ENCODE data around the gene TUBB4A. TPM values are rescaled to one million over a fixed set of nuclear protein-coding genes. Genes with fewer than 3 reads are reported as not detected.

Gene TUBB4A
- total RNA-seq, 1 experiment from 2014 or later = 4.4 TPM

GRCh38 chr19:6499052-6499790 is 2.9 kb downstream of the TUBB4A start:
- Histone ChIP-seq H3K4me3 (ENCODE audit: low read depth in 2 of 2, low read length in 2 of 2) (no peak overlapping the region), H3K9me3 (ENCODE audit: control insufficient read depth, insufficient read depth, low read depth, low read length) (no peaks in the 10 kb centered on the region), H3K4me1 (ENCODE audit: control insufficient read depth, insufficient read depth, low read length) (peaks cover 2% of the 10 kb centered on the region; the same call in 1 of the 2 replicates), H3K27me3 (ENCODE audit: control insufficient read depth, insufficient read depth, low read length) (no peaks in the 10 kb centered on the region; the same call in 1 of the 2 replicates), H3K27ac (ENCODE audit: low read length) (no peak overlapping the region), H3K36me3 (ENCODE audit: control insufficient read depth, insufficient read depth, low read length) (no peaks in the 10 kb centered on the region)
- TF ChIP-seq POLR2AphosphoS5 (IDR thresholded peaks at IDR 0.05; ENCODE audit: low read depth, low read length) = no peak
- TF ChIP-seq, protein P1, sequence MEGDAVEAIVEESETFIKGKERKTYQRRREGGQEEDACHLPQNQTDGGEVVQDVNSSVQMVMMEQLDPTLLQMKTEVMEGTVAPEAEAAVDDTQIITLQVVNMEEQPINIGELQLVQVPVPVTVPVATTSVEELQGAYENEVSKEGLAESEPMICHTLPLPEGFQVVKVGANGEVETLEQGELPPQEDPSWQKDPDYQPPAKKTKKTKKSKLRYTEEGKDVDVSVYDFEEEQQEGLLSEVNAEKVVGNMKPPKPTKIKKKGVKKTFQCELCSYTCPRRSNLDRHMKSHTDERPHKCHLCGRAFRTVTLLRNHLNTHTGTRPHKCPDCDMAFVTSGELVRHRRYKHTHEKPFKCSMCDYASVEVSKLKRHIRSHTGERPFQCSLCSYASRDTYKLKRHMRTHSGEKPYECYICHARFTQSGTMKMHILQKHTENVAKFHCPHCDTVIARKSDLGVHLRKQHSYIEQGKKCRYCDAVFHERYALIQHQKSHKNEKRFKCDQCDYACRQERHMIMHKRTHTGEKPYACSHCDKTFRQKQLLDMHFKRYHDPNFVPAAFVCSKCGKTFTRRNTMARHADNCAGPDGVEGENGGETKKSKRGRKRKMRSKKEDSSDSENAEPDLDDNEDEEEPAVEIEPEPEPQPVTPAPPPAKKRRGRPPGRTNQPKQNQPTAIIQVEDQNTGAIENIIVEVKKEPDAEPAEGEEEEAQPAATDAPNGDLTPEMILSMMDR (IDR thresholded peaks at IDR 0.05) = no peak
- TF ChIP-seq TCF7L2 (IDR thresholded peaks at IDR 0.05; ENCODE audit: low read depth, low read length) = no peak
- TF ChIP-seq SIN3A (IDR thresholded peaks at IDR 0.05; ENCODE audit: borderline replicate concordance, insufficient read depth, low read depth, low read length) = no peak
- TF ChIP-seq REST (IDR thresholded peaks at IDR 0.05; ENCODE audit: insufficient read depth in 1 of 2, low read depth in 2 of 2, low read length in 1 of 2) = no peak
- DNase-seq (ENCODE audit: low read depth, low spot score) (no peak), ATAC-seq (no peak)
- ChIA-PET POLR2A (no interaction called here), CTCF (no interaction called here)
- intact Hi-C loops (cut with micrococcal nuclease; ENCODE audit: unreplicated experiment) (no loop called here), in situ Hi-C loops (cut with HindIII; ENCODE audit: low pct_unique_long_range_greater_than_20kb, low sequenced_read_pairs) (no loop called here)
- no TSS peak for BruUV-seq (replicated peaks)

DNA sequence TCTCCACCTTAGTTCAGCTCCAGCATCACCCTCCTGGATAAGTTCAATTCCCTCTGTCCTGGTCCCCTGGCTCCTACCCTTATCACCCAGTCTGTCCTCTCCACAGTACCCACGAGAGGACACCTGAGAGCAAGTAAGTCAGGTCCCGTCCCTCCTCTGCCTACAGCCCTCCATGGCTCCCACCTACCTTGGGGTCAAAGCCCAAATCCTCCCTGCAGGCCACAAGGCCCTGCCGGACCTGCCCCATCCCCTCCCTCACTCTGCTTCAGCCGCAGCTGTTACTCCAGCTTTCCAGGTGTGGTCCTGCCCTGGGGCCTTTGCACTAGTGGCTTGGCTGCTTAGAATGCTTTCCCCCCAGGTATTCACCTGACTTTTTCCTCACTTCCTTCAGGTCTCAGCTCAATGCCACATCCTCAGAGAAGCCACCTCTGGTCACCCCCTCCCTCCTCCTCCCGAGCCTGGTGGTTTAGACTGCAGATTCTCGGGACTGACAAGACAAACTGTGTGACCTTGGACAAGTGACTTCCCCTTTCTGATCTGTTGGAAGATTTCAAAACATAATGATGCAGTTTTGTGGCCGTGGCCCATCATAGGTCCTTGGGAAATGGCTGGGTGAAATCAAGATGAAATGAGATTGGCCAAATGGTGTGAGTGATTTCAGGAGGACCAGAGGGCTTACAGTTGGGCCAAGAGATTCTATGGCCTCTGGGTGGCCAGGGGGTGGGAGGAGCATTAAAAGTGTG is 3.6 kb downstream of the TUBB4A start:
- H3K4me3 ChIP-seq (ENCODE audit: low read depth in 2 of 2, low read length in 2 of 2) = no peak overlapping the region
- TF ChIP-seq SIN3A (IDR thresholded peaks at IDR 0.05; ENCODE audit: borderline replicate concordance, insufficient read depth, low read depth, low read length) (no peak), TCF7L2 (IDR thresholded peaks at IDR 0.05; ENCODE audit: low read depth, low read length) (no peak), POLR2AphosphoS5 (IDR thresholded peaks at IDR 0.05; ENCODE audit: low read depth, low read length) (no peak), REST (IDR thresholded peaks at IDR 0.05; ENCODE audit: insufficient read depth in 1 of 2, low read depth in 2 of 2, low read length in 1 of 2) (no peak)
- TF ChIP-seq, protein P1 (IDR thresholded peaks at IDR 0.05) = no peak
- BruUV-seq (replicated peaks) = no TSS peak
- intact Hi-C loops (cut with micrococcal nuclease; ENCODE audit: unreplicated experiment) = no loop called here
- DNase-seq (ENCODE audit: low read depth, low spot score) = no peak
- ChIA-PET POLR2A (interaction anchor here (0.6 kb wide), 1 partner anchor 356 kb away, joined by 3 read pairs; no protein-coding TSS in a partner anchor), CTCF (interaction anchor here (0.5 to 0.6 kb wide), 2 partner anchors 23 to 125 kb away, joined by 3 to 5 read pairs; no protein-coding TSS in a partner anchor)
- H3K9me3 ChIP-seq (ENCODE audit: control insufficient read depth, insufficient read depth, low read depth, low read length) = no peaks in the 10 kb centered on the region
- no peaks in the 10 kb centered on the region; the same call in 1 of the 2 replicates for H3K27me3 ChIP-seq (ENCODE audit: control insufficient read depth, insufficient read depth, low read length)
- no peaks in the 10 kb centered on the region for H3K36me3 ChIP-seq (ENCODE audit: control insufficient read depth, insufficient read depth, low read length)
- H3K27ac ChIP-seq (ENCODE audit: low read length) = no peak overlapping the region
- no peak for ATAC-seq
- H3K4me1 ChIP-seq (ENCODE audit: control insufficient read depth, insufficient read depth, low read length) = peaks cover 2% of the 10 kb centered on the region; the same call in 1 of the 2 replicates
- in situ Hi-C loops (cut with HindIII; ENCODE audit: low pct_unique_long_range_greater_than_20kb, low sequenced_read_pairs) = no loop called here
